22Rv1 (cell line): Measurements from ENCODE around the gene FBN2.

Experiments
- H3K27ac ChIP-seq: fragments of 450-650 bp; 2 replicates; pipeline ENCODE4 v1.5.1; 2017
- ZFX ChIP-seq: fragments of 450-650 bp; IDR thresholded peaks from 2 replicates; pipeline ENCODE4 v1.6.1; 2017; ENCODE audit warnings: antibody characterized with exemption, borderline replicate concordance
- TF ChIP-seq, protein P1 (sequence below): fragments of 450-650 bp; IDR thresholded peaks from 2 replicates; pipeline ENCODE4 v1.5.1; 2017; ENCODE audit warnings: mild to moderate bottlenecking

The FBN2 gene

DNA sequence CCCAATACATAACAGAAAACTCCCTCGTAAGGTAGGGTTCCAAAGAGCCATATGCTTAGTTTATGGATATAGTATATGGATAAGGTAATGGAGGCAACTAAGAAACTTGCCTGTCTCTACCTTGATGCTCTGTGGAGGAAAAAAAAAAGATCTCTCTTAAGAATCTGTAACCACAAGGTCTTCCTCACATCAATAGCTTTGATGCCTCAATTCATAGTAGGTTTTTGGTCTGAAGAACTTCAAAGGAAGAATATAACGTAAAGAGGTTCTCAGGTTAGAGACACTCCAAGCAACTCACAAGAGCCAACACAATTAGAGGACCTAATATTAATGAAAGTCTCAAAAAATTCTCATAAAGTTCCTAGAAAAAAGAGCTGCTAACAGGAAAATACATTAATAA lies 140.2 kb downstream of the FBN2 start:
- H3K27ac ChIP-seq = no peak overlapping the region
- TF ChIP-seq, protein P1, sequence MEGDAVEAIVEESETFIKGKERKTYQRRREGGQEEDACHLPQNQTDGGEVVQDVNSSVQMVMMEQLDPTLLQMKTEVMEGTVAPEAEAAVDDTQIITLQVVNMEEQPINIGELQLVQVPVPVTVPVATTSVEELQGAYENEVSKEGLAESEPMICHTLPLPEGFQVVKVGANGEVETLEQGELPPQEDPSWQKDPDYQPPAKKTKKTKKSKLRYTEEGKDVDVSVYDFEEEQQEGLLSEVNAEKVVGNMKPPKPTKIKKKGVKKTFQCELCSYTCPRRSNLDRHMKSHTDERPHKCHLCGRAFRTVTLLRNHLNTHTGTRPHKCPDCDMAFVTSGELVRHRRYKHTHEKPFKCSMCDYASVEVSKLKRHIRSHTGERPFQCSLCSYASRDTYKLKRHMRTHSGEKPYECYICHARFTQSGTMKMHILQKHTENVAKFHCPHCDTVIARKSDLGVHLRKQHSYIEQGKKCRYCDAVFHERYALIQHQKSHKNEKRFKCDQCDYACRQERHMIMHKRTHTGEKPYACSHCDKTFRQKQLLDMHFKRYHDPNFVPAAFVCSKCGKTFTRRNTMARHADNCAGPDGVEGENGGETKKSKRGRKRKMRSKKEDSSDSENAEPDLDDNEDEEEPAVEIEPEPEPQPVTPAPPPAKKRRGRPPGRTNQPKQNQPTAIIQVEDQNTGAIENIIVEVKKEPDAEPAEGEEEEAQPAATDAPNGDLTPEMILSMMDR = no peak
- TF ChIP-seq ZFX = no peak

DNA sequence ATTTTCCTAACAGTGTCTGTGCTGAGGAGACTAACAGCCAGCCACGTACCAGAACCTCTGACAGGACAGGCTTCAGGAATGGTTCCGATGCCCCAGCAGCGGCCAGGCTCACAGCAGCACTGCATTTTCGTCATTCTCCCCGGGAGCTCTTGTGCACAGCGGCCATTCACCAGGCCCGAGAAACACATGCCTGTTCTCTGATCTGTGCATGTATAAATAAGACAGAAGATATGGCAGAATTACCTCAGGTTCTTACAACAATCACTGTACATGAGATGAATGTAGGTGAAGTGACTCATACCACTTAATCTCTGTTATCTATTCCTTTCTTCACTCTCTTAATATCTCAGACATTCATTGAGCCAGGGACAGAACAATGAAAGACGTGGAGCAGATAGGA lies 143.0 kb downstream of the FBN2 start:
- H3K27ac ChIP-seq = no peak overlapping the region
- TF ChIP-seq, protein P1 = no peak
- no peak for TF ChIP-seq ZFX

DNA sequence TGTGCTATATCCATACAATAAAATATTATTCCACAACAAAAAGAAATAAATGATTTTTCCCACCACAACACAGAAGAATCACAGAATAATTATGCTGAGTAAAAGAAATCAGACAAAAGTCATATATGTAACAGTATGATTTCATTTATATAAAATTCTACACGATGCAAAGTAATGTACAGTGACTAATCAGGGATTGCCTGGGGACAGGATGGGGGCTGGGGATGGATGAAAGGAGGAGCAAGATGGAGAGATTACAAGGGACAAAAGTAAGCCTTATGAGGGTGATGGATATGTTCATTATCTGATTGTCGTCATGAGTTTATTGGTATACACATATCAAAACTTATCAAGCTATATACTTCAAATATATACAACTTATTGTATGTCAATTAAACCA lies 154.0 kb downstream of the FBN2 start:
- TF ChIP-seq, protein P1 = no peak
- no peak for TF ChIP-seq ZFX
- H3K27ac ChIP-seq = no peak overlapping the region

GRCh38 chr5:128380337-128380736 lies 157.7 kb downstream of the FBN2 start:
- TF ChIP-seq, protein P1 = no peak
- no peak for TF ChIP-seq ZFX
- no peak overlapping the region for H3K27ac ChIP-seq

DNA sequence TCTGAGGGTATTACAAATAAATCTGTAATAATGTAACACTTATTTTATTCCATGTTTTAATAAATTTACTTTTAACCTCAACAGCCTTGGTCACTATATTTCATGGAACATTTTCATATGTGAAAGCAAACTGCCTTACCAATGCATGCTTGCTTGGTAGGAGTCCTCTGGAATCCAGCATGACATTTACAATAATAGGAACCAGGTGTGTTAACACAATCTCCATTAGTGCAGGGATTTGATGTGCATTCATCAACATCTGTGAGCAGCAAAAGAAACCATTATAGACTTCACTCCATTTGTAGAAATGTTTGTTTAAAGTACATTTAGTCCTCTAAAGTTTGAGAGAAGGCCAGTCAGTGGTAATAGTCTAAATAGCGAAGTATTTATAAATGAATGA lies 159.4 kb downstream of the FBN2 start:
- no peak for TF ChIP-seq ZFX
- TF ChIP-seq, protein P1 = no peak
- H3K27ac ChIP-seq = no peak overlapping the region

DNA sequence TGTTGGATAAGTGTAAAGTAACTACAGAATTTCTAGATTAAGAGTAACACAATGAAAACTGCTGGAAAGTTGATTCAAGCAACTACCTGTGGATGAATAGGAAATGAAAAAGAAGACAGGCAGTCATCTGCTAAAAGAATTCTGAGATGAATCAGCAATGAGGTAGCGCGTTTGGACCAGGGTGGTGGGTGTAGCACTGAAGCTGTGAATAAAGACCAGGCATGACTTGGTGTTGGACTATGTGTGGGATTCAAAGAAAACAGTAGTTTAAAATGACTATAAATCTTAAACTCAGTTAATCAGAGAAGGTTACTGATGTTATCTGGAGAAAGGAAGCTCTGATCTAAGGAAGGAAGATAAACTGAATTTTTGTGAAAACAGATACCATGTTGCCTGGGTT lies 159.8 kb downstream of the FBN2 start:
- TF ChIP-seq, protein P1 = no peak
- no peak for TF ChIP-seq ZFX
- no peak overlapping the region for H3K27ac ChIP-seq

DNA sequence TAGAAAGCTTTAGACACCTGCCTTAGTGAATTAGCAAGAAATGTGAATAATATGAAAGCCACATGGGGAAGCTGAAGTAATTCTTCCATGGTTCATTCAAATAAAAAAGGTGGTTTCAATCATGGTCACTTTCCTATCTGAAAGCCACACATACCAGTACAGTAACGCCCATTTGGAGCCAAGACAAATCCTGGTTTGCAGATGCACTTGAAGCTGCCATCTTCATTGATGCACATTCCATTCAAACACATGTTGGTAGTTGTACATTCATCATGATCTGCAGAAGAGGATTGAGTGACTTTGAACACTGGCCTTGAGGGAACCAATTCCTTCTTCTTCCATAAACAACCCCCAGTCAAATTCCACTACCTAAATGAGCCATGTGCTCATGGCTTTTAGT lies 161.5 kb downstream of the FBN2 start:
- H3K27ac ChIP-seq = no peak overlapping the region
- no peak for TF ChIP-seq ZFX
- TF ChIP-seq, protein P1 = no peak
